VCaP (cell line): ENCODE results near the gene TACC3.

Source experiments
- H3K27ac ChIP-seq: fragments of 450-650 bp; 2 replicates; pipeline ENCODE4 v1.5.1; 2017
- TF ChIP-seq, protein P1 (sequence below): fragments of 450-650 bp; conservative IDR thresholded peaks from 2 replicates; pipeline ENCODE4 v1.5.1; 2017; ENCODE audit warnings: mild to moderate bottlenecking, moderate library complexity

The TACC3 gene

DNA sequence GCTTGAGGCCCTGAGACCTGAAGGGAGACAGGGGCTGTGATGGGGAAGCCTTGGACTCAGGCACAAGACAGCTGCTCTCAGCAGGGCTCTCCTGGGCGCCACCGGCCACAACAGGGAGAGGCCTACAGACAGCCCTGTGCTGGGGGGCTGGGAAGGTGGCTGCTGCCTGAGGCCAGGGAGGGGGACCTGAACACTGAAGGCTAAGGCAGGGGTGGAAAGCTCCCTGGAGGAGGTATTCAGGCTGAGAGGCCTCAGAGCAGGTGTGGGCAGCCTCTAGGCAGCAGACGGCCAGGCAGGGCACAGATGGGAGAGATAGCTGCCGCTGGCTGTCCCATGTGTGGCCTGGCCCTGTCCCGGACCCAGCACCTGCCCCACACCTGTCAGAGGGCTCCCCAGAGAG lies 33.0 kb downstream of the TACC3 start:
- TF ChIP-seq, protein P1, sequence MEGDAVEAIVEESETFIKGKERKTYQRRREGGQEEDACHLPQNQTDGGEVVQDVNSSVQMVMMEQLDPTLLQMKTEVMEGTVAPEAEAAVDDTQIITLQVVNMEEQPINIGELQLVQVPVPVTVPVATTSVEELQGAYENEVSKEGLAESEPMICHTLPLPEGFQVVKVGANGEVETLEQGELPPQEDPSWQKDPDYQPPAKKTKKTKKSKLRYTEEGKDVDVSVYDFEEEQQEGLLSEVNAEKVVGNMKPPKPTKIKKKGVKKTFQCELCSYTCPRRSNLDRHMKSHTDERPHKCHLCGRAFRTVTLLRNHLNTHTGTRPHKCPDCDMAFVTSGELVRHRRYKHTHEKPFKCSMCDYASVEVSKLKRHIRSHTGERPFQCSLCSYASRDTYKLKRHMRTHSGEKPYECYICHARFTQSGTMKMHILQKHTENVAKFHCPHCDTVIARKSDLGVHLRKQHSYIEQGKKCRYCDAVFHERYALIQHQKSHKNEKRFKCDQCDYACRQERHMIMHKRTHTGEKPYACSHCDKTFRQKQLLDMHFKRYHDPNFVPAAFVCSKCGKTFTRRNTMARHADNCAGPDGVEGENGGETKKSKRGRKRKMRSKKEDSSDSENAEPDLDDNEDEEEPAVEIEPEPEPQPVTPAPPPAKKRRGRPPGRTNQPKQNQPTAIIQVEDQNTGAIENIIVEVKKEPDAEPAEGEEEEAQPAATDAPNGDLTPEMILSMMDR, result no peak
- no peak overlapping the region for H3K27ac ChIP-seq

DNA sequence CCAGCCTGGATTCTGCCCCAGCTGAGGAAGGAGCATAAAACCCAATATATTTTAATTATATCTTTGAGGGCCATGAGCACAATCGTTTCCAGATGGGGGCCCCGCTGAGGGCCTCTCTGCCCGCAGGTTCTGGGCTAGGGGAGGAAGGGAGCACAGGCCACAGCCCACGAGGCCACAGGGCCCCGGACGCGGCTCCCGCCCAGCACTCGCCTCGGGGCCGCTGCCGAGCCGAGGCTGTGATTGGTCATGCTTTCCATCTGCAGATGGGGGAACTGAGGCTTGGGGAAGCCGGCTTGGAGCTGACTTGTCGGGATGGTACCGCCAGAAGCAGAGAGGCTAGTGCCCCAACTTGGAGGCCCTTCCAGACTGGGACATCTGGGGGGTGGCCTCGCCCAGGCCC lies 34.0 kb downstream of the TACC3 start:
- TF ChIP-seq, protein P1, result no peak
- no peak overlapping the region for H3K27ac ChIP-seq

- TF ChIP-seq, protein P1, result no peak
- H3K27ac ChIP-seq, result no peak overlapping the region
Observed at GRCh38 chr4:1756079-1756478, 34.8 kb downstream of the TACC3 start.

- no peak overlapping the region for H3K27ac ChIP-seq
- TF ChIP-seq, protein P1, result no peak
Observed at GRCh38 chr4:1756893-1757779, 35.8 kb downstream of the TACC3 start.

DNA sequence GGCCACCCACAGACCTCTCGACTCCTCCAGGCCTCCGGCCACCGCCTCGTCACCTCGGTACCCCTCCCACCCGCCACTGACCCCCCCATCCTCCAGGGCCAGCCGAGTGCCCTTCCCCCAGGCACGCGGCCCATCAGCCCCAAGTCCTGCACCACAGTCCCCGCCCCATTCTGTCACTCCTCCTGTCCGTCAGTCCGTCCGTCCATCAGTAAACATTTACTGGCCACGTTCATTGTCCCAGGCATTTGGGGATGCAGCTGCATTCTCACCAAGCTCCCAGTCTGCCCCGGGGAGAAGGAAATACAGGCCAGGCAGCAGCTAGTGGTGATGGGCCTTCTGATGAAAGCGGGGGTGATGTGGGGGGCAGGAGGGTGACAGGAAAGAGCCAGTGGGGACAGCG lies 36.5 kb downstream of the TACC3 start:
- H3K27ac ChIP-seq, result no peak overlapping the region
- TF ChIP-seq, protein P1, result no peak

DNA sequence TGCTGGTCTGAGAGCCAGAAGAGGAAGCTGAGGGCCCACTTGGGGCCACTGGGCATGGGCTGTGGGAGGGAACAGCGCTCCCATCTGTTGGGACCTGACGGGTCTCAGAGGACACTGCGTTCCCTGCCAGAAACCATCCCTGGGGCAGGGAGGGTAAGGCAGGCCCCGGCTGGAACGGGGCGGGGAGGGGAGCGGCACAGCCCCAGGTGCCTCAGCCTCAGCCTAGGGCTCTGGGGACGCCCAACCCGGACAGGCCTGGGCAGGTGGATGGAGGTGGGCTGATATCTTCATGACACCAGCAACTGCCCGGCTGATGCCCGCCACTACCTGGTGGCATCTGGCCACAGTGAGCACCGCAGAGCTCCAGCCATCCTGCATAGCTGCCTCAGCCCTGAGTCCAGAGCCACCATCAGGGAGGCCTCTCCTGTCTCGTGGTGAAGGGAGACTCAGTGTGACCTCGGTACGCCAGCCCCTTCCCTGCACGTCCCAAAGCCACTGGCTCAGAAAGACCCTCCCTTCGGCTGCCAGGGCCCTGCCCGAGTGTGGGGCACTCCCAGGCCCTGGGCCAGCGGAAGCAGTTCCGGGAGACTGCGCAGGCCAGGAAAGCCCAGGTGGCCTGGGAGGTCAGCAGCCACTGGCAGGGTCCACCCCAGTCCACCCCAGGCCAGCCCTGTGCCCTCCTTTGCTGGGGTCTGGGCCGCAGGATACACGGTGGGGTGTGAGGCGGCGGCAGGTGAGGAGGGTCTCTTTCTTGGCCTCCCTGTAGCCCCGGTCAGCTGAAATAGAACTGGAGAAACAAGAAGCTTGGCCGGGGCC lies 37.2 kb downstream of the TACC3 start:
- TF ChIP-seq, protein P1, result no peak
- no peak overlapping the region for H3K27ac ChIP-seq

DNA sequence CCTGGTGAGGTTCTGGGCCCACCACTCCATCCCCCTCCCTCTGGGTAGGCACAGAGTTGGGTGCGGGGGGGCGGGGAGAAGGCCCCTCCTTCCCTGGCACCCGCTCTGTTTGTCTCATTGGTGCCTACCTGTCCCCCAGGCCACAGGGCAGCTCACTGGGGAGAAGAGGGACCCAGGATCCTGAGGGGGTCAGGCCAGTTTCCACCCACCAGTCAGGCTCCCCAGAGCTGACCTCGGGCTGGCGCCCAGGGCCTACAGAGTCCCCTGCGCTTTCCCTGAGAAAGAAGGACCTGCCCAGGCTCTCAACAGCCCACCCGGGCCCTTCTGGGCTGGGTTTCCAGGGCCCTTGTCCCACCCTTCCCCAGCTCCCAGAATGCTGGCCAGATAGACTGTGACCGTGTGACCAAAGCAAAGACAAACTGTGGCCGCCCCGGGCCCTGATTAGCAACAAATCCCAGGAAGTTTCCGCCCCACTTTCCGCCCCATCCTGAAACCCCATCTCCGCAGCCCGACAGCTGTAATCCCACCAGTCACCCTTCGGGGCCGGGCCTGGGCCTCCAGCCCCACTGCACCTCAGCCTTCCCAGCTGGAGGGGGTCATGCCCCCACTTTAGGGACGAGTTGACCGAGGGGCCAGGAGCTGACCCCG lies 38.0 kb downstream of the TACC3 start:
- no peak overlapping the region for H3K27ac ChIP-seq
- TF ChIP-seq, protein P1, result no peak
